ENCODE data around the gene KRT8.
"Not testable (repeated sequence)": the region's sequence is repeated elsewhere in the genome, so short reads cannot be mapped to it uniquely, and the experiment has no call there.

The KRT8 gene
- 0.37 to 6.5 (median 1.3) reads per million in 4 experiments for total RNA-seq

DNA sequence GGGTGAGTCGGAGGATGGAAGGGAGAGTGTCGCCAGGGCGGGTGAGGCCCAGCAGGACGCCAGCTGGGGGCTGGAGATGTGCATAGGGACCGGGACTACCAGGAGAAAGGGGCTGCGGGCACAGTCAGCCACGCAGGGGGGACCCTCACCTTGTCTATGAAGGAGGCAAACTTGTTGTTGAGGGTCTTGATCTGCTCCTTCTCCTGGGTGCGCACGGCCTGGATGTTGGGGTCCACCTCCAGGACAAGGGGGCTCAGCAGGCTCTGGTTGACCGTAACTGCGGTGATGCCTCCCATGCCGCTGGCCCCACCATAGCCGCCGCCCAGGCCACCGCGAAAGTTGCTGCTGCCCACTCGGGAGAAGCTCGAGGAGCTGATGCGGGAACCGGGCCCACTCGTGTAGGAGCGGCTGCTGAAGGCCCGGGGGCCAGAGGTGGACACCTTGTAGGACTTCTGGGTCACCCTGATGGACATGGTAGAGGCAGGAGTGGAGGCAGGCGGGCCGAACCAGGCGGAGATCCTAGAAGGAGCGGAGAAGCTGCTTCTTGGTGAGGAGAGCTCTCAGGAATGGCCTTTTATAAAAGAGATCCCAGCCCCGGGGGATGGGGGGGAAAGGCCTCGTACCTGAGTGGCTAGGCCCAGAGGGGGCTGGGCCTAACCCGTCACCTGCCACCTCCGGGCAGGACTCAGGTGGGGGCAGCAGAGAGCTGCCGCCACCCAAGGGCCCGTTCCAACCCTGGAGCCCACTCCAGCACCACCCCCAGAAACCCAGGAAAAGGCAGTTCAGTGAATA, at the start of gene KRT8:
Gene KRT8, minus strand, starts transcription at position 568 of the 792 bp plus-strand sequence. Its CDS starts 95 bp downstream, at position 473.
- not testable (repeated sequence) for DNase-seq

DNA sequence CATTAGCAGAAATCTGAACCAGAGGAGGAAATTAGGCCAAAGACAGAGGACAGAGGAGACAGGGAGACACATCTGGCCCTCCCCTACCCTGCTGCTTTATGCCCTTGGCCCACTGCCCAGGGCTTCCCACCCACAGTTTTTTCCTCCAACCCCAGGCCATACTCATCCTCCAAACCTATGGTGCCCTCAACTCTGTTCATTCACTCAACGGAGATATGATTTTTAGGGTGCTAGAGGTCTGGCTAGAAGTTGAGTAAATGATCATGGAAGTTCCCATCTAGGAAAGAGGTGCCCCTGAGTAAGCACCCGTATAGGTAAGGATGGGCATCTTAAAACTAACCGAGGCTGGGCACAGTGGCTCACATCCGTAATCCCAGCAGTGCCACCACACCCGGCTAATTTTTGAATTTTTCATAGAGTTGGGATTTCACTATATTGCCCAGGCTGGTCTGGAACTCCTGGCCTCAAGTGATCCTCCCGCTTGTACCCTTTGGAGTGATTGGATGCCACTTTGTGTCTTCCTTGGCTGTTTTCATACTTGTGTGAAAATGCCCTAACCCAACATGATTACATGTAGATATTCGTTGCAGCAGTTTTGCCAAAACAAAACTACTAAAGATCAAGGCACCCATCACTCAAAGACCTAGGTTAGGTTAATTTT, 48.4 kb upstream of the KRT8 start:
- no peak for DNase-seq

DNA sequence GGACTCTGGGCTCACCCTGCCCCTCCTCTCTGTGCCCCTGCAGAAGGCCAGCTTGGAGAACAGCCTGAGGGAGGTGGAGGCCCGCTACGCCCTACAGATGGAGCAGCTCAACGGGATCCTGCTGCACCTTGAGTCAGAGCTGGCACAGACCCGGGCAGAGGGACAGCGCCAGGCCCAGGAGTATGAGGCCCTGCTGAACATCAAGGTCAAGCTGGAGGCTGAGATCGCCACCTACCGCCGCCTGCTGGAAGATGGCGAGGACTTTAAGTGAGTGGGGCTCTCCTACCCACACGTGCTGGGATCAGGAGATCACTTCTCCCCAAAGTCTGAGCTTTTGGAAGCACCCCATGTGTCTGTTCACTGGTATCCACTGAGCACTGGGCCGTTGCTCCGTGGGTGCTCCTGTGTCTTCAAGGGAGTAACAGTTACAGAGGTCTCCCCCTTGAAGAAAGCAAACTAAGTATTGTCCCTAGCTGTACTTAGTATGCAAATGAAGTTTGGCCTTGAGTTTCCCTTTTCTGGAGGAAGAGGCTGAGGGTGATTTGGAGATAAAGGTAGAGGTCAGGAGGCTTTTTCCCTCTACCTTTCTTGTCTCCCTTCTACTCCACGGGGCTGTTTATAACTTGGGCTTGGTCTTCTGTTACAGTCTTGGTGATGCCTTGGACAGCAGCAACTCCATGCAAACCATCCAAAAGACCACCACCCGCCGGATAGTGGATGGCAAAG, 47.4 kb upstream of the KRT8 start:
- no peak for DNase-seq

DNA sequence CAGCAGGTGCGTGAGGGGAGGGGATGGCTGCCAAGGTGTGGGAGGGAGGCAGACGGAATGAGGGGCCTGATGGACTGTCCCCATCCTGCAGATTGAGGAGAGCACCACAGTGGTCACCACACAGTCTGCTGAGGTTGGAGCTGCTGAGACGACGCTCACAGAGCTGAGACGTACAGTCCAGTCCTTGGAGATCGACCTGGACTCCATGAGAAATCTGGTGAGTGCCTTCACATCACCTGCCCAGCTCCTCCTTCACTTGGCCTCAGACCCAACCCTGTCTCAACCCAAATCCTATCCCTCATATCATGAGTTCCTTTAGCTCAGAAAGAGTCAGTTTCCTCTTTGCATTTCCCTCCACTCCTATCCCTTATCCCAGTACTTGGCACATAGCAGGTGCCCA, 46.8 kb upstream of the KRT8 start:
- DNase-seq, result no peak

DNA sequence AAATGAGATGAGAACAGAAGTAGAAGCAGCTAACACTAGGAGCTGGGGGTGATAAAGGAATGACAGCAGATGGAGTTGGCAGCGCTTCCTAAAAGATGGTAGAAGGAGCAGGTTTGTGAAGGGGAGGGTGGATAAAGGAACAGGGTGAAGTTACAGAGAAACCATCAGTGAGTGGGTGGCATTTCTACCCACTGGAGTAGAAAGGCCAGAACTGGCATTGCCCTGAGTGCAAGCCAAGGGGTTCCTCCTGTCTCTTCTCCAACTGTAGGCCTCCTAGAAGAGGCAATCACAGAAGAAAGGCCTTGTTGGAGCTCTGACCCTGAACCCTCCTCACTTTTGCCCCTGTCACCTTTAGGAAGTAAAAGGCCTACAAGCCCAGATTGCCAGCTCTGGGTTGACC, 46.2 kb upstream of the KRT8 start:
- no peak for DNase-seq

DNA sequence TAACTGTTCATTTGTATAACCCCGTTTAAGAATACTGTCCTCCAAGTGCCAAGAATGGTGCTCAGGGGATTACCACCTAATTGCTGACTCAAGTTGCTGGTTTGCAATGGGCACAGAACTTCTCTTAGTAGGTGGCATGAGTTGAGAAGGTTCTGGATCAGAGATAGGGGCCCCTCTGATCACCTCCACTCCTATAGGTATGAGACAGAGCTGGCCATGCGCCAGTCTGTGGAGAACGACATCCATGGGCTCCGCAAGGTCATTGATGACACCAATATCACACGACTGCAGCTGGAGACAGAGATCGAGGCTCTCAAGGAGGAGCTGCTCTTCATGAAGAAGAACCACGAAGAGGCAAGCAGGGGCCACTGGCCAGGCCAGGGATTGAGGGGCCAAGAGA, 45.7 kb upstream of the KRT8 start:
- no peak for DNase-seq

DNA sequence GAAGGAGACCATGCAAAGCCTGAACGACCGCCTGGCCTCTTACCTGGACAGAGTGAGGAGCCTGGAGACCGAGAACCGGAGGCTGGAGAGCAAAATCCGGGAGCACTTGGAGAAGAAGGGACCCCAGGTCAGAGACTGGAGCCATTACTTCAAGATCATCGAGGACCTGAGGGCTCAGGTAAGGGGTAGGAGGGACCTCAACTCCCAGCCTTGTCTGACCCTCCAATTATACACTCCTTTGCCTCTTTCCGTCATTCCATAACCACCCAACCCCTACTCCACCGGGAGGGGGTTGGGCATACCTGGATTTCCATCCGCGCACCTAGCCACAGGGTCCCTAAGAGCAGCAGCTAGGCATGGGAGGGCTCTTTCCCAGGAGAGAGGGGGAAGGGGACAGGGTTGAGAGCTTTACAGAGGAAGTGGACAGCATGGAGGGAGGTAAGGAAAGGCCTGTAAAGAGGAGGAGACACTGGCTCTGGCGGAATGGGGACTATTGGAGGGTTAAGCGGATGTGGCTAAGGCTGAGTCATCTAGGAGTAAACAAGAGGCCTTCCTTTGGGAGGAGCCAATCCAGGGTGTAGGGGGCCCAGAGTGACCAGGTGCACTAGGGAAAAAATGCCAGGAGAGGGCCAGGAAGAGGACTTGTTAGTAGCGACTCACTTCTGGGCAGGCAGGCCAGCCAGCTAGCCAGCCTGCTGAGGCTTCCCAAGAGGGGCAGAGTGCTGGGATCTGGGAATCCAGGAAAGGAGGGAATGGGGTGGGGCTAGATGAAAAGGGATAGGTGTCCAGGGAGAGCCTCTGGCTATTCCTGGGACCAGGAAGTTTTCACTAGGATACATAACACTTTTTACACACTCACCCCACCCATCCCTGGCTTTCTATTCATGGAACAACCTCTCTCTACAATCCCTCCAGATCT, 44.8 kb upstream of the KRT8 start:
- DNase-seq, result no peak

DNA sequence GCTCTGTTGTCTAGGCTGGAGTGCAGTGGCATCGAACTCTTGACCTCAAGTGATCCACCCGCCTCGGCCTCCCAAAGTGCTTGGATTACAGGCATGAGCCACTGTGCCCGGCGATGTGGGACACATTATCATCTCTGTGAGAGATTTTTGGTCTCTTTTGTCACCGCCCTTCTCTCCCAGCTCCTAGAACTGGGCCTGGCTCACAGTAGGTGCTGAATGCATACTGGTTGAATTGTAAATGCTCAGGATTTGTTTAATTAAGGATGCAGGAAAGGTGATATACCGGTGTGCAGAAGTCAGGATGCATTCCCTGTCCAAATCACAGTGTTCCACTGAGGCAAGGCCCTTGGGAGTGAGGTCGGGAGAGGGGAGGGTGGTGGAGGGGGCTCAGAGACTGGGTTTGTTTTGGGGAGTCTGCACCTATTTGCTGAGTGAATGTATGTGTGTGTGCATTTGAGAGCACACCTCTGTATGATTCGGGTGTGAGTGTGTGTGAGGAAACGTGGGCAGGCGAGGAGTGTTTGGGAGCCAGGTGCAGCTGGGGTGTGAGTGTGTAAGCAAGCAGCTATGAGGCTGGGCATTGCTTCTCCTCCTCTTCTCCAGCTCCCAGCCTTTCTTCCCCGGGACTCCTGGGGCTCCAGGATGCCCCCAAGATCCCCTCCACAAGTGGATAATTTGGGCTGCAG, 43.0 kb upstream of the KRT8 start:
- DNase-seq, result no peak

DNA sequence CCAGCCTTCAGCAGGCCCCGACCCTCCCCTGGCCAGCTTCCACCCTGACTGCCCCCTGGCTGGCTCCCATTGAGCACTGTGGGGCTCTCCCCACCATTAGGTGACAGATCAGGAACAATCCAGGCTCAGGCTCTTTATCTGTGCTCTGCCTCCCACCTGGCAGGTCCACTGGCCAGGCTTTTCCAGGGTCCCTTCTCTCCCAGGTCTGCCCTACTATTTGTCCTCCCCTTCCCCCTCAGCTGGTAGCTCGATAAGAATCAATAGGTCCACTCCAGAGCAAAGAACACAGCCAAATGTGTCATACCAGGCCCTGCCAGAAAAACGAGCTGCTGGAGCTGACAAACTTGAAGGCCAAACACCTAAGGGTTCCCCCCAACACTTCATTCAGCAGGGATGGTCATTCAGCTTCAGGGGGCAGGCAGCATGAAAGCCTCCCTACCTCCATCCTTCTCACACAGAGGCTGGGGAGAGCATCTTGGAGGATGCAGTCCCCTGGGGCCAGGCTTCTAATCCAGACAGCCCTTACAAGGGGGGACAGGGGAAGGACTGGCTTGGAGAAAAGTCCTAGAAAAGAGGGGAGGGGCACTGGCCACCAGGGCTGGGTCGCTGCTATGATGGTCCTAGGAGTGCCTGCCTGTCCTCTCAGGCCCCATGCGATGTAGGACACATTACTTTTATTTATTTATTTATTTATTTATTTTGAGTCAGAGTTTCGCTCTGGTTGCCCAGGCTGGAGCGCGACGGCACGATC, 42.1 kb upstream of the KRT8 start:
- DNase-seq, result no peak

DNA sequence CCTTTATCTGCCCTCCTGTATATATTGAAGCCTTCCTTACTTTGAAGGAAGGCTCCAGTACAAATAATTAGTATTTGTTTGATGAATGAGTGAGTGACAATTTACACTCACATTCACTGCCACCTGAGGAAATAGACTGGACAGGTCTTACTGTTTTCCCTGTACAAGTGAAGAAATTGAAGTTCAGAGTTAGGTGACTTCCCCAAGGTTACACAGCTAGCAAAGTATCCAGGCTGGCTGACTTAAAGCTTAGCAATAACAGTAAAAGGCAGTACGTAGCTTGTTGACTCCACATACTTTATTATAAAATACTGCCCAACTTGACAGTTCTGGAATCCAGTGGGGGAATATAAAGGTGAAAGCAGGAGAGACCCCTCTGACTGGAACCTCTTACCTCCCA, 41.5 kb upstream of the KRT8 start:
- no peak for DNase-seq

DNA sequence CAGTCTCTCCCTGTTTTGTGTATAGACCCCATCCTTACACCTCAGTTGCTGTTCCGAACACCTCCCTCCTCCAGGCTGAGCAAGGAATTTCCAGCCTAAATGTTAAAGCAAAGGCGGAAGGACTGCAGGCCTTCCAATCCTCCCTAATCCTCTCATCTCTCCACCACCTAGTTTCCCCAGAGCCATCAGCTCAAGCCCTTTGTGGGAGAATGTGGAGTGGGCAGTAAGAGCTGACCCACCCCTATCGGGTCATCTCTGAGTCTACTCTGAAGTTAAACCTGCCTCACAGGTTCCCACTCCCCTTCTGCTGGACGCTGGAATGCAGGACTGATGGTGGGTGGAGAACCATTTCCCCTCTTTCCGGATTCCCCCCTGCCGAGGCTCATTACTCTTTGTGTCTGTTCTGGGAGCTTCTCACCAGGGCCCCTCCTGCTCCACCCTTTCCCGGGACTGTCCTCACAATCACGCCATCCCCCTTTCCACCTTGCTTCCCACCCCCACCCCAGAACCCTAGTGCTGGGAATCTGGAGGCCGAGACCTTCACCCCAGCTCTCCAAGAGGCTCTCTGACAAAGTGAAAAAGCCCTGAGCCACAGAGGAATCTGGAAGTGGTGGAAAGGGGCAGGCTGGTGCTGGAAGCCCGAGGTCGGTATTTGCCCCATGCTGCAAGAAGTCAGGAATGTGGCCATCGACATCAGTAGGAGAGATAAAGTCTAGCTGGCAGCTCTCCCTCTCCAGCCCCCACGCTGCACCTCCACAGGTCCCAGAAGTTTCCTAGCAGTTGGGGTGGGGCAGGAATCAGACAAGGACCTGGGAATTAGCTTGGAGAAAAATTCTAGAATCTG, 40.7 kb upstream of the KRT8 start:
- DNase-seq, result no peak

DNA sequence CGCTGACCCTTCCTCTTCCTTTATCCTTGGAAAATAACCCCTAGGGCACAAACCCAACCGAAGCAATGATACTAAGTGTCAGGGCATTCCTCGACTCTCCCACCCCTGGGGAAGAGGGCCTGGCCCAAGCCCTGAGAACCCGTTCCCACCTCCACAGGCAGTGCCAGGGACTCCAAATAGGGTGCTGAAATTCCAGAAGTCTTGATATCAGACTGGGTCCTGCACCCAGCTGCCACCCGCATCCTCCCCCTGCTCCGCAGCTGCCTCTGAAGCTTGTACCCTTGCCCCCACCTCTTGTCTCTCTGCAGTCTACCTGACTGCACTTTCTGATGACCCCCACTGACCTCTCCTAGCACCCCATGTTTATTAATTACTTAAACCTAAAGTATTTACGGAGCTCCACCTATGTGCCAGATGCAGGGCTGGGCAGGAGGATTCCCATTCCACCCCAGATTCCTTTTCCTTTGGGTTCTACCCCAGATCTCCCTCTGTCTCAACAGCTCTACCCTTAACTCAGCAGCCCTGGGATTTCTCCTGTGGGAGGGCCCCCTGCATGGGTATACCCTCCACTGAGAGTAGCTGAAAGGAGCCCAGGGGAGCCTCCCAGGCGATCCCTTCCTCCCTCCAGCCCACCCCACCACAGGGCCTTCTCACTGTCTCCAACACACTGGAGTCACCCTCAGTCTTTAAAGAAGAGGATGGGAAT, 40.0 kb upstream of the KRT8 start:
- DNase-seq, result no peak

DNA sequence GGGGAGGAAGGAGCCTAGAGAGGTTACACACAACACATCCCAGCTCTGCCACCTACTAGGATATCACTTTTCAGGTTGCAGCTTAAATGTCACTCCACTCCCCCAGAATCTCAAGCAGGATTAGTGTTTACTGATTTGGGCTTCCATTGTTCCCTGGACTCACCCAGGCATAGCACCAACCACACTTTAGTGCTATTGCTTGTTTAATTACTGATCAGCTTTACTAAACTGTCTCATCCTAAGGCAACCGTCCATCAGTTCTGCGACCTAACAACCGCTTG, 38.0 kb upstream of the KRT8 start:
- DNase-seq, result no peak

DNA sequence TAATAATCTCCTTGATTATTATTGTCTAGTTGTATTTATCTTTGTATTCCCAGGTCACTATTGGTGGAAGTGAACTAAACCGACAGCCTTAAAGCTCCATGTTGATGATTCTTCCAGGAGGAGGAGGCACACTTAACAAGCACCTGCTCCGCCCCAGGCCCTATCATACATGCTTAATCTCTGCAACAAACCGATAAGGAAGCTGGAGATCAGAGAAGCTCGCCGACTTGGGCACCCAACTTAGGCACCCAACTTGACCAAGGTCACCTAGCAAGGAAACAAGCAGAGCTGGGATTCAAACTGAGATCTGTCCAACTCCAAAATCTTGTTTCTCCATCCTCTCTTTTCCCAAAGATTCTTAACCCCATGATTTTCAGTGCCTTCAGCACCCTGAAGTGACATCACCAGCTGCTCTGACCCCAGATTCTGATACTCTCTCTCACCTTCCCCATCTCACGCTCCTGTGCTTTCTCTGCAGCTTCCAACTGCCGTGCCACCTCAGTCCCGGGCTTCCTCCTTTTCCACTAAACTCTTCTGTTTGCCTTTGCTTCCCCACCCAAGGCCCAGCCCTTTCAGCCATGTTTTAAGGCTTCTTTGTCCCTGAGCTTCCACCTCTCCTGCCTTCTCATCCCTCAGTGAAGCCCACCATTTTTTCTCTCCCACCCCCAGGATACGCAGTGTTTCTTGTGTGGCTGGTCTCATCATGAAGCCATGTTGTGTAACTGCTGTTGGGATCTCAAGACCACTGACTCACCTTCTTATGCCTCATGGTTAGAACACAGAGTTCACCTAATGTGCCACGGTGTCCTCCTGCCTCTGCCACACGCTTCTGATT, 37.4 kb upstream of the KRT8 start:
- no peak for DNase-seq

DNA sequence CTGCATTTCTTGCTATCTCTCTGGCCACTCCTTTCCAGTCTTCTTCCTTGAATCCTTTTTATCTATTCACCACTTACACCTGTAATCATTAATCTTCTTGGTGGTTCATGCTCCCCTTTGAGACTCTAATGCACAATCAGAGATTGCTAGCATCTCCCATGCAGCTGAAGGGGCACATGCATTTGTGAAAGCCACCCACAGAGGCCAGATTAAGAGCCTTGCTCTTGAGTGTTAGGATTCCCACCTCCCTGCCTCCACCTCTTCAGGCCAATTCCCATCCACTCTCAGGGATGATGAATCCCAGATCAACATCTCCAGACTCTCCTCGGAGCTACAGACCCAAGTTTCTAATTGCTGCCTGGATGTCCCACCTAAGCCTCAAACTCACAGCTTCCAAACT, 24.7 kb upstream of the KRT8 start:
- DNase-seq, result no peak

DNA sequence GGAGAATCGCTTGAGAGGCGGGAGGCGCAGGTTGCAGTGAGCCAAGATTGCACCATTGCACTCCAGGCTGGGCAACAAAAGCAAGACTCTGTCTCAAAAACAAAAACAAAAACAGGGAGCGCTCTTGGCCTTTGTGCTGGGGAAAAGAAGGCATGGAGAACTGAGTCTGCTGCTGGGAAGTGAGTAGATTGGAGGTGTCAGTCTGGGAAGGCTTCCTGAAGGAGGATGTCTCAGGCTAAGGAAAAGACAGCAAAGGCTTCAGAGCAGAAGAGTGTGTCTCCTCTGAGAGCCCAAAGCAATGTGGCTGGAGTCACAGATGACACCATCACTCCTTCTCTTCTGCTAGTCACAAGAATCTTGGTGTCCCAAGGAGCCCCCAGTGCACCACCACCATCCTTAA, 23.1 kb upstream of the KRT8 start:
- DNase-seq, result no peak

DNA sequence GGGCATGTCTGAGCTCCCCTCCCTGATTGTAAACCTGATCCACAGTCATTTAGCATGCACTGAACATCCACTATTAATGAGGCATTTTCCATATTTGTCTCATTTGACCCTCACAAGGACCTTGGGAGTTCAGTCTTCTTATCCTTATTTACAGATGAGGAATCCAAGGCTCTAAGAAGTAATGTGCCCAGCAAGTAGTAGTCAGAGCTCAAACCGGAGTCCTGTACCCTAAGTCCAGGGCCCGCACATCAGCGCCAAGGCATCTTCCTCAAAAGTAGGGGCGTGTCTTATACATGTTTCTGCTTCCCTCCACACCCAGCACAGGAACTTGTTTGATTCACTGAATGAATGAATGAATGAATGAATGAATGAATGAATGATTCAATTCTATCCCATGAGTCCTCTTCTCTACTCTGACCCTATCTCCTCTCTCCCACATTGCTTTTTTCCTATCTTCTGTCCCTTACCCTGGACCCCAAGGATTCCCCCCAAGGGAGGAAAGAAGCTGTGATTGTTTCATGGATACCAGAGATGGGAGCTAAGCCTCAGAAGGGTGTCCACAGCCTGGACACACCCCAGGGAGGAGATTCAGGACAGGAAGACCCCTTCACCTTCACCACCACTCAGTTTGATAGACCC, 21.8 kb upstream of the KRT8 start:
- no peak for DNase-seq
